SH-SY5Y (cell line): ENCODE data around the gene HOXB5.

Experiments used
- GATA2 ChIP-seq: IDR thresholded peaks from 2 replicates; pipeline ENCODE4 v1.6.1; 2011; ENCODE audit warnings: mild to moderate bottlenecking, low read depth, low read length
- GATA3 ChIP-seq: IDR thresholded peaks from 2 replicates; pipeline ENCODE4 v1.6.1; 2011; ENCODE audit warnings: low read depth, mild to moderate bottlenecking, low read length, moderate library complexity

GRCh38 chr17:48640858-48641180 lies 47.2 kb upstream of the HOXB5 start:
- TF ChIP-seq GATA2 (no peak), GATA3 (no peak)
